ENCODE measurements around the gene TNNT1.

- TF ChIP-seq CTCF (IDR thresholded peaks at IDR 0.05): no peak
- no peak for TF ChIP-seq FOSL2 (IDR thresholded peaks at IDR 0.05; ENCODE audit: borderline replicate concordance, low read depth)
- no peak for TF ChIP-seq SIN3A (IDR thresholded peaks at IDR 0.05; ENCODE audit: borderline replicate concordance, low read depth, low read length)
- no peak for TF ChIP-seq PBX3 (IDR thresholded peaks at IDR 0.05)
- no peak for TF ChIP-seq EP300 (IDR thresholded peaks at IDR 0.05; ENCODE audit: borderline replicate concordance in 1 of 2, low read depth in 1 of 2, low read length in 1 of 2)
- TF ChIP-seq TEAD4 (IDR thresholded peaks at IDR 0.05; ENCODE audit: borderline replicate concordance, insufficient read depth): no peak
- TF ChIP-seq USF2 (IDR thresholded peaks at IDR 0.05; ENCODE audit: borderline replicate concordance, low read depth, low read length): no peak
- TF ChIP-seq EZH2phosphoT487 (IDR thresholded peaks at IDR 0.05; ENCODE audit: borderline replicate concordance, low read depth): no peak
- TF ChIP-seq MAX (IDR thresholded peaks at IDR 0.05; ENCODE audit: low read depth): no peak
- no peak for TF ChIP-seq TCF12 (IDR thresholded peaks at IDR 0.05)
- TF ChIP-seq NFIC (IDR thresholded peaks at IDR 0.05; ENCODE audit: borderline replicate concordance): no peak
- TF ChIP-seq POLR2AphosphoS5 (IDR thresholded peaks at IDR 0.05; ENCODE audit: low read depth, low read length): no peak
Measured at GRCh38 chr19:55169136-55169535, 20.1 kb upstream of the TNNT1 start.
